Erythroblast (primary cell): Measurements from ENCODE around the gene STK32C.

Source experiments
- DNase-seq, 2 experiments: peaks; one replicate each; lab custom pipeline; 2025; lab: John Stamatoyannopoulos, UW
- GATA1 ChIP-seq: IDR thresholded peaks from 2 replicates; pipeline ENCODE4 v1.6.1; 2011; ENCODE audit warnings: low read depth, mild to moderate bottlenecking, control low read depth, low read length, moderate library complexity
- POLR2A ChIP-seq: IDR thresholded peaks from 2 replicates; pipeline ENCODE4 v1.6.1; 2011; ENCODE audit warnings: mild to moderate bottlenecking, low read length

The STK32C gene

DNA sequence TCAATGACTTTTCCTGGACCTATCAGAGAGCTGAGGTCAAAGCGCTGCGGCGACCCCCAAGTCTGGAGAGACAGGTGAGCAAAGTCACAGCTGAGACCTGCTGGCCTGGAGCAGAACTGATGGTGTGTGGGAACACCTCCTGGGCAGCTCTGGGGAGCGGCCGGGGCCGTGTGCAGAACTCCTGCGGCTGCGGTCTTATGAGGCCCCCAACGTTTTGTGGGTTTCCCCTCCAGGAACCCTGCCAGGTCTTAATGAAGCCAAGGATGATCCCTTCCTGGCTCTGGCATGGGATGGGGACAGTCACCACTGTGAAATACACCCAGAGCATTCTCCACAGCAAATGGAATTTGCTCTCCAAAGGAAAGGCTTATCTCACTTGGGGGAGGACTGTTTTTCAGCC, 94.9 kb downstream of the STK32C start:
- no peak for TF ChIP-seq GATA1
- no peak for TF ChIP-seq POLR2A
- no peak for DNase-seq

- DNase-seq, result no peak
- TF ChIP-seq POLR2A (no peak), GATA1 (no peak)
Measured at GRCh38 chr10:132211246-132211645, 96.5 kb downstream of the STK32C start.

DNA sequence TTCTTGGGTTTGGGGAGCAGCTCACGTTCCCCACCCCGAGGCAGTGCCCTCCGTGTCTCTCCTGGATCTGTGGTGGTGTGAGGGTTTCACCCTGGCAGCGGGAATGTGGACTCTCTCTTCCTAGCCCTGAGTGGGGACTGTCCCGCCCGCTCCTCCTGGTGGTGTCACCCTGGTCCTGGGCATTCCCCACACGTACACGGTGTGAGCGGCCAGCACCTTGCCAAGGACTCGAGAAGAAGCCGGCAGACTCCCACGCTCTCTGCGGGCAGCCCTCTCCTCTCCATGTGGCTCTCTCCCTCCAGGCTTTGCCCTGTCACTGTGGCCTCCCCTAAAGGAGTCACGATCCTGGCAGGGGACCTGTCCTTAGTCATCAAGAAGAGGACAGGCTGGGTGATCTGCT, 97.0 kb downstream of the STK32C start:
- TF ChIP-seq POLR2A, result no peak
- TF ChIP-seq GATA1, result no peak
- DNase-seq, result no peak

DNA sequence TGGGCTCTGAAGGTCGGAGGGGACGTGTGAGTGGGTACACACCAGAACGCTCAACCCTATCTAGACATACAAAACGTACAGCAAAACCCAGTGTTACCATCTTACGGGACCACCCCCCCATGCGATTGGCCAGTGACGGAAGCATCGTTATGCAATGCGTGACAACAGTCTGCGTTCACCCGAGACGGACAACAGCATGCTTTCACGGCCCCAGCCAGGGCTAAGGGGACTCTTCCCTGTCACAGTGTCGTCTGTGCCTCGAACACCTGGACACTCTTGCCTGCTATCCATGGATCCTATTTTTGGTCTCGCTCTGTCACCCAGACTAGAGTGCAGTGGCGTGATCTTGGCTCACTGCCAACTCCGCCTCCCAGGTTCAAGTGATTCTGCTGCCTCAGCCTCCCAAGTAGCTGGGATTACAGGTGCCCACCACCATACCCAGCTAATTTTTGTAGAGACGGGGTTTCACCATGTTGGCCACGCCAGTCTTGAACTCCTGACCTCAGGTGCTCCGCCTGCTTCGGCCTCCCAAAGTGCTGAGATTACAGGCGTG, 97.7 kb downstream of the STK32C start:
- no peak for DNase-seq

GRCh38 chr10:132209130-132209529, 98.6 kb downstream of the STK32C start:
- TF ChIP-seq GATA1, result no peak
- no peak for TF ChIP-seq POLR2A
- DNase-seq, result no peak

More for the DNA sequence above, 97.7 kb downstream of the STK32C start:
- no peak for TF ChIP-seq GATA1
- no peak for TF ChIP-seq POLR2A

- DNase-seq, result no peak
- TF ChIP-seq POLR2A, result no peak
- TF ChIP-seq GATA1, result no peak
Measured at GRCh38 chr10:132208462-132209050, 99.2 kb downstream of the STK32C start.

GRCh38 chr10:132207536-132208461, 100.0 kb downstream of the STK32C start:
- TF ChIP-seq GATA1, result no peak
- no peak for TF ChIP-seq POLR2A
- no peak for DNase-seq

GRCh38 chr10:132206806-132207535, 100.8 kb downstream of the STK32C start:
- no peak for TF ChIP-seq POLR2A
- TF ChIP-seq GATA1, result no peak
- DNase-seq, result no peak

DNA sequence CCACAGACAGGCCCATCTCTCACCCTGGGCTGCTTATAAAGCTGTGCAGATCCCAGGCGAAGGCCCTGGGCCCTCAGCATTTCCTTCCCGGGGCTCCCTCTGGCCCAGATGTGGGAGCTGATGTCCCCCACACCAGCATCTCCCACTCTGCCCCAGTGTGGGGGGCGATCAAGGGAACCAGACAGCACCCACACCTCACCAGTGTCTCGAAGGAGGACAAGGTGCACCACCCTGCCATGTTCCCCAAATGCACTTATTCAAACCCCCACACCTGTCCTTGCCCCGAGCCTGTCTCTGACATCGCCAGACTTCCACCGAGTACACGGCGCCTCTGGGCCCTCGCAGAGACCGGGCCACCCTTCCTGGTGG, 101.4 kb downstream of the STK32C start:
- no peak for DNase-seq

GRCh38 chr10:132205650-132206376, 101.9 kb downstream of the STK32C start:
- TF ChIP-seq GATA1 (no peak), POLR2A (no peak)
- no peak for DNase-seq

More for the DNA sequence above, 101.4 kb downstream of the STK32C start:
- no peak for TF ChIP-seq POLR2A
- TF ChIP-seq GATA1, result no peak

DNA sequence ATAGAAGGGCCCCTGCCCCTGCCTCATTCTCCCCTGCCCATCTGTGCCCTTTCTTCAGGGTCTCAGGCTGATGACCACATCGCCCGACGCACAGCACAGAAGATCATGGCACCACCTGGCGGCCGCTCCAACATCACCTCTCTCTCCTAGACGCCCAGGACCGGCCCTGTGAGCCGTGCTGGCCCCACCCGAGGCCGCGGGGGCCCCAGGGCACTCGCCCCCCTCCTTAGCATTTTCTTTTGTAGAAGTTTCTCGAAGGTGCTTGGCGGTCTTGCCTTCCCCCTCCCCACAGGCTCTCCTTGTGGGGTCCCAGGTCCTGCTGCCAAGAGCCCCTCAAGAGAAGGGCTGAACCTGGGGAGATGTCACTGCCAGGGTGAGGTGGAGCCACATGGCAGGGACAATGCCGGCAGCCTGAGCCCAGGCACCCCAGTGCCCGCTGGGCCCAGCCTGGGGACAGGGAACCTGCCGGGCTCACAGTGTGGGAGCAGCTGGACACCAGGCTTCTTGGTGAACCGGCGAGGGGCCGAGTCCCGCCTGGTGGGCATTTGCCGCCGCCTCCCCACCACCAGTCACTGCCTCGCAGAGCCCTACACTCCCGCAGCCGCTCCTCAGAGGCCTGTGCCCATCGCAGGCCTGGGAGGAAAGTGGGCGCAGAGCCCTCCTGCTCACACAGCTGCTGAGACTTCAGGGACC, 102.8 kb downstream of the STK32C start:
- no peak for DNase-seq
- no peak for TF ChIP-seq POLR2A
- TF ChIP-seq GATA1, result no peak

GRCh38 chr10:132204078-132204780, 103.5 kb downstream of the STK32C start:
- TF ChIP-seq POLR2A, result no peak
- TF ChIP-seq GATA1, result no peak
- no peak for DNase-seq

DNA sequence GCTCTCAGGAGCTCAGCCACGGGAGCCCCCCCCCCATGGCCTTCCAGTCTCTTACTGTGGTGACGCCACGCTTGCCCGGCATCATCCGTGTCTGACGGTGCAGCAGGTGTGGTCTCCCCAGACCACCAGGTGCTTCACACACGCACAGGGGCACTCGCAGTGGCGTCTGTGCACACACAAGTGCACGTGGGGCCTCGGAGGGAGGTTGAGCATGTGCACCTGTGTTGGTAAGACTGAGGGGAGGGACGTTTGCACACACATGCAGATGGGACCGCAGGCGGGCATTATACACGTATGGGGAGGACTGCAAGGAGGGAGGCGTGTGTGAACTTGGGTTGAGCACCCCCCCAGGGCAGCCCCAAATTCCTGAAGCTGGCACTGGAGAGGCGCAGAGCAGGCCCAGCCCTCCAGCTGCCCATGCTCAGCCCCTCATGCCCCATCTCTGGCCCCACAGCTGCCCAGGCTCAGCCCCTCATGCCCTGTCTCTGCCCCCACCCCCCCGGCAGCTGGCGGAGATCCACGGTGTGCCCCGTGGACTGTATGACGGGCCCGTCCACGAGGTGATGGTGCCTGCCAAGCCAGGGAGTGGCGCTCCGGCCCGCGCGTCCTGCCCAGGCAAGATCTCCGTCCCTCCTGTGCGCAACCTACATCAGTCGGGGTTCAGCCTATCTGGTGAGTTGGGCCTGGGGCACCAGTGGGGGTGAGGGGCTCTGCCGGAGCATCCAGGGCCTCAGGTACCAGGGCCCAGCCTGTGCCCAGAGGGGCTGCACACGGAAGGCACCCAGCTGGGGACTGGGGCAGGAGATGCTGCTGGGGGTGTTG, 104.3 kb downstream of the STK32C start:
- no peak for TF ChIP-seq POLR2A
- no peak for TF ChIP-seq GATA1

More for the DNA sequence above, 104.3 kb downstream of the STK32C start:
- no peak for DNase-seq
